HG03432 (cell line): ENCODE measurements around the gene PPP6C.
"Not testable (repeated sequence)": the region's sequence is repeated elsewhere in the genome, so short reads cannot be mapped to it uniquely, and the experiment has no call there.

Experiments
- ATAC-seq: cut with Tn5 transposase; IDR thresholded peaks from one replicate; pipeline ENCODE4 v1.9.1; 2021; ENCODE audit warnings: mild to moderate bottlenecking, moderate library complexity; ENCODE audit not compliant: unreplicated experiment

The PPP6C gene

DNA sequence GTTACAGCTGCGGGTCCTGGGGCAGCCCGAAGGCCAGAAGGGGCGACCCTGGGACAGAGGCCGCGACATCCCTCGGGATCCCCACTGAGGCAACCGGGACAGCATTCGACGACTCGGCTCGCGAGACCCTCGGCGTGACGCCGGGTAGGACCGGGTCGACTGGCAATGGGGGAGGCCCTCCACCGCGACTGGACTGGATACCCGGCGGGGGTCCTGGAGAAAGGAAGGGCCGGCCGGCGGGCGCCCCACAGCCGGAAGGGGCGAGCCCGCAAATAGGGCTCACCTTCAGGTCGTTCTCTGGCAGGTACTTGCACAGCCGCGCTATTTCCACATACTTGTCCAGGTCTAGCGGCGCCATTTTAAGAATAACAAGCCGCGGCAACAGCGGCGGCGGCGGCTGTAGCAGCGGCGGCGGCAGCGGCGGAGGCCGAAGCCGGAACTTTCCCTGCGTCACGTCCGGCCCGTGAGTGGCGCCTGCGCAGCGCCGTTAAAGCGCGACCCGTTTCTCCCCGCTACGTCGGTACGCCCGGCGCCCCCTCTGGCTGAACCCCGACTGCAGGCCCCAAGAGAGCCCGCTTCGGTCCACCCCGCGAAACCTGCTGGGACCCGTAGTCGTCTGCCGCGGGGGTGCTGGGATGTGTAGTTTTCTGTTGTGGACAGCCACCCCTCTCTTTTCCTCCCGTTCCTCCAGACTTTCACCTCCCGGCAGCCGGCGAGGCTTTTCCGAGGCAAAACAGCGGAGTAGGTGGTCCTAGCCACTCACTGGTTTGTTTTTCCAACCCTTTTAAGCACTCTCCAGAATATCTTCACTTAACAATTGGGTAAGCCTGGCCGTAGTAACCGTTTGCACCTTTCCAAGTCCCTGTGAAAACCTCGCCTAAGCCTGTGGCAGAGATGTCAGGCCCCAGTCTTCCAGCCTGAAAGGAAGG lies at the start of gene PPP6C:
Gene PPP6C, minus strand, starts transcription at position 443 of the 929 bp plus-strand sequence. Its CDS starts 85 bp downstream, at position 358.
- ATAC-seq, result peak; percentile 95

DNA sequence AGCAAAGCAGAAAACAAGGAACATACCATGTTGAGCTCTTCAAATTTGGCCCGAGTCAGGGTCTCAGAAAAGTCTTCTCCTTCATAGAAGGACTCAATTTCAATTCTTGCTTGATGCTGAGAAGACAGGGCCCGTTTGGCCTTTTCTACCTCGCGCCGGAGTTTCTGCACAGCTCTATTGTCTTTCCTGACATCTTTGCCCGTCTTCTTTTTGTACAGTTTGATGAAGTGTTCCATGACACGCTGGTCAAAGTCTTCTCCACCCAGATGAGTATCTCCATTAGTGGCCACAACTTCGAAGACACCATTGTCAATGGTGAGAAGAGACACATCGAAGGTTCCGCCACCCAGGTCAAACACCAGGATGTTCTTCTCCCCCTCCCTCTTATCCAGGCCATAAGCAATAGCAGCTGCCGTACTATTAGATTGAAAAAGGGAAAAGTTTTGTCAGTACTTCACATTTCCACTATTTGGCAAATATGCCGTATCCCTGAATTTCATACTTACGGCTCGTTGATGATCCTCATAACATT lies 49.4 kb upstream of the PPP6C start:
- no peak for ATAC-seq

DNA sequence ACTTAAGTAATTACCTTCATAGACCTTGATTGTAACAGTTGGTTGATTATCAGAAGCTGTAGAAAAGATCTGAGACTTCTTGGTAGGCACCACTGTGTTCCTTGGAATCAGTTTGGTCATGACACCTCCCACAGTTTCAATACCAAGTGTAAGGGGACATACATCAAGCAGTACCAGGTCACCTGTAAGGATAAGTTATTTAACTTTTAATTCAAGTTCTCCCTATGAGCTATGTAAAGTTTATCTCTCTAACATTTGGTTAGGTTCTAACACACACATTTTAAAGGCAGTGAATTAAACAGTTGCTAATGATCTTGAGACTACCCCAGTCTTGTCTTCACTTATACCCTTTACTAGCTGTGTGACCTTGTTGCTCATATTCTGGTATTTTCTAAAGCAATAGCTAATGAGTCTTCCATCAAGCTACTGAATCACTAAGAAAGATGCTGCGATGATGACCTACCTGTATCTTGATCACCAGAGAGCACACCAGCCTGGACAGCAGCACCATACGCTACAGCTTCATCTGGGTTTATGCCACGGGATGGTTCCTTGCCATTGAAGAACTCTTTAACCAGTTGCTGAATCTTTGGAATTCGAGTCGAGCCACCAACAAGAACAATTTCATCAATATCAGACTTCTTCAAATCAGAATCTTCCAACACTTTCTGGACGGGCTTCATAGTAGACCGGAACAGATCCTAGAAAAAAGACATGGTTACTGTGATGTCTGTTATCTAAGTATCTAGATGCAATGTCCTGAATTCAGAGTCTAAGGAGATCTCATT lies 48.7 kb upstream of the PPP6C start:
- no peak for ATAC-seq

DNA sequence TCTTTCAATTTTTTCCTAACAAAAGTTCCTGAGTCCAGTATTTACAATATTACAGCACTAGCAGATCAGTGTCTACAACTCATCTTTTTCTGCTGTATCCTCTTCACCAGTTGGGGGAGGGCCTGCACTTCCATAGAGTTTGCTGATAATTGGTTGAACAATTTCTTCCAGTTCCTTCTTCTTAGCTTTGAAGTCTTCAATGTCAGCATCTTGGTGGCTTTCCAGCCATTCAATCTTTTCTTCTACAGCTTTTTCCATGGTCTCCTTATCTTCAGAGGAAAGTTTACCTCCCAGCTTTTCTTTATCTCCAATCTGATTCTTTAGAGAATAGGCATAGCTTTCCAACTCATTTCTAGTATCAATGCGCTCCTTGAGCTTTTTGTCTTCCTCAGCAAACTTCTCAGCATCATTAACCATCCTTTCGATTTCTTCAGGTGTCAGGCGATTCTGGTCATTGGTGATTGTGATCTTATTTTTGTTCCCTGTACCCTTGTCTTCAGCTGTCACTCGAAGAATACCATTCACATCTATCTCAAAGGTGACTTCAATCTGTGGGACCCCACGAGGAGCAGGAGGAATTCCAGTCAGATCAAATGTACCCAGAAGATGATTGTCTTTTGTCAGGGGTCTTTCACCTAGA lies 47.0 kb upstream of the PPP6C start:
- not testable (repeated sequence) for ATAC-seq

DNA sequence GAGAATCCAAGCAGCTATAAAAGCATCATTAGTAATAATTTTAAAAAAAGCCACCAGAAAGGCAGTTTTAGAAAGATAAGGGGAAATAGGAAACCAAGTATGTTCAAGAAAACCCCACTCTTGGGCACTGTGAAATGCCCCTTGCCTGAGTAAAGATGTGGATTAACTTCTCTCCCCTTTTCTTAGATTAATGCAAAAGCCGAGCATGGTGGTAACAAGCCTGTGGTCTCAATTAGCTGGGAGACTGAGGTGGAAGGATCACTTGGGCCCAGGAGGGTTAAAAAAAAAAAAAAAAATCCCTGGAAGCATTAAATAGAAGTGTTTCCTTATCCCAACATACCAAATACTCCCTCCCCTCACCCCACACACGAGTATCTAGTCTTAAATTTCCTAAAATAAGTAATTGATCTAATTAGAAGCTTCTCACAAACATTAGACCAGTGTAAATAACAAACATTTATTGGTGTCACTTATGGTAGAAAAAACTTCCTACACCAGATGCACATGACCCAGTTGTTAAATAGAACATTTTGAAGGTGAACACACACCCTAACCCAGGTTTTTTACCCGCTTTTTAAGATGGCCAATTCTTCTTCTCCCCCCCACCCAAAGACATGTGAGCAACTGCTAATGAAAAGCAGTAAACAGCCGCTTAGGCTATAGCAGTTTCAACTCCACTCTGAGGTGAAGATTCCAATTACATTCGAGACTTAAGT lies 46.4 kb upstream of the PPP6C start:
- ATAC-seq, result no peak

DNA sequence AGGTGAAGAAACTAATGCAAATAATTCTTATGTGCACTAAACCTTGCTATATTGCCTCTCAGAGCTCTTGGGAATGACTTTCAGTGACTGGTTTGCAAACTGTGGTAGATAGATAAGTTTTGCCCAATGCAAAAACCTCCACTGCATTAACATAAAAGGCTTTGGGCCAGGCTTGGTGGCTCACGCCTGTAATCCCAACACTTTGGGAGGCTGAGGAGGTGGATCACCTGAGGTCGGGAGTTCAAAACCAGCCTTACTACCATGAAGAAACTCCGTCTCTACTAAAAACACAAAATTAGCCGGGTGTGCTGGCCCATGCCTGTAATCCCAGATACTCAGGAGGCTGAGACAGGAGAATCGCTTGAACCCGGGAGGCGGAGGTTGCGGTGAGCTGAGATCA lies 44.5 kb upstream of the PPP6C start:
- not testable (repeated sequence) for ATAC-seq

DNA sequence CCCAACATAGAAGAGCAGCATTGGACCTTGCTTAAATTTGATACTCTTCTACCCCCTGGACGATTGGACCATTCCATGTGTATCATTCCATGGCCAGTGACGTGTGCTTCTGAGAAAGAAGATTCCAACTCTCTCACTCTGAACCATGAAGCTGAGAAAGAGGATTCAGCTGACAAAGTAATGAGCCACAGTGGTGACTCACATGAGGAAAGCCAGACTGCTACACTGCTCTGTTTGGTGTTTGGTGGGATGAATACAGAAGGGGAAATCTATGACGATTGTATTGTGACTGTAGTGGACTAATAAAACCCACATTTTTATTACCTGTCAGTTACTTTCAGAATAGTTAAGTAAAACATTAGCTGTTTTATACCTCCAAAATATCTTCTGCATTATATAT lies 44.1 kb upstream of the PPP6C start:
- no peak for ATAC-seq

DNA sequence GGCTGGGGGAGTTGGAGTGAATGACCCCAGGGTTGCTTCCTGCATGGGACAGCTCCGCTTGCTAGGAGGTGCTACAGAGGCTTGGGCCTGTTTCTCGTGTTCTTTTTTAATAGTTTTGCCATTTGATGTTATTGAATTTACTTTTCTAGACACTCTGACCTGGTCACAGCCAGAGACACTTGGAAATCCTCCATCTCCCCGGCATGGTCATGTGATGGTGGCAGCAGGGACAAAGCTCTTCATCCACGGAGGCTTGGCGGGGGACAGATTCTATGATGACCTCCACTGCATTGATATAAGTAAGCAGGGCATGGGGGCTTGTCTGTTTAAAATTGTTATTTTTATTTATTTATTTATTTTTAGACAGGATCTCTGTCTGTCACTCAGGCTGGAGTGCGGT lies 38.2 kb upstream of the PPP6C start:
- ATAC-seq, result no peak

DNA sequence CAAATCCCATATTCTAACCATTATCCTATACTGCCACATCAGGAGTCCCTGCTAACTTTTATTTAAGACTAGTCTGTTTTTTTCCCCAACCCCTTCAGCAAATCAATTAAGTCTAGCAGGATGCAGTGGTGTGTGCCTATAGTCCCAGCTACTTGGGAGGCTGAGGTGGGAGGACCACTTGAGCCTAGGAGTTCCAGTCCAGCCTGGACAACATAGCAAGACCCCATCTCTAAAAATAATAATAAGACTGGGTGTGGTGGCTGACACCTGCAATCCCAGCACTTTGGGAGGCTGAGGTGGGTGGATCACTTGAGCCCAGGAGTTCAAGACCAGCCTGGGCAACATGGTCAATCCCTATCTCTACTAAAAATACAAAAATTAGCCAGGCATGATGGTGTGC lies 35.3 kb upstream of the PPP6C start:
- ATAC-seq, result not testable (repeated sequence)

DNA sequence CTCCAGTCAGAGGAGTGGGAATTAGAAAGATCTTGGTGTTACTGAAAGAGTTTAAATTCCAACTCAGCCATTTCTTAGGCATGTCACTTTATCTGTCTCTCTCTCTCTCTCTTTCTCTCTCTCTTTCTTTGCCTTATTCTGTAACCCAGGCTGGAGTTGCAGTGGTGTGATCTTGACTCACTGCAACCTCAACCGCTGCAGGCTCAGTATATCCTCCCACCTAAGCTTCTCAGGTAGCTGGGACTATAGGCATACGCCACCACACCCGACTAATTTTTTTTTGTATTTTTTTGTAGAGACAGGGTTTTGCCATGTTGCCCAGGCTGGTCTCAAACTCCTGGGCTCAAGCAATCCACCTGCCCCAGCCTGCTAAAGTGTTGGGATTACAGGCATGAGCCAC lies 29.0 kb upstream of the PPP6C start:
- no peak for ATAC-seq

DNA sequence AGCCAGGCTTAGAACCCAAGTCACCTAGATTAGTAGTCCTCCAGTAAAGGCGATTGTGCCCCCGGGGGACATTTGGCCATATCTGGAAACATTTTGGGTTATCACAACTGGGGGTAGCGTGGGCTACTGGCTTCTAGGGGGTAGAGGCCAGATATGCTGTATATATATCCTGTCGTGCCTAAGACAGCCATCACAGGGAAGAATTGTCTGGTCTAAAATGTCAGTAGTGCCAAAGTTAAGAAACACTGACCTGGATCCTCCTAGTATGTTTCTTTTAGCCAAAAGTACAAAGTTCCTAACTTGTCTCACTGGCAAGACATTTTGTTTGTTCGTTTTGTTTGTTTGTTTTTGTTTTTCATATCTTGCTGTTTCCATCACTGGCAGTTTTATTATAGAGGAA lies 24.6 kb upstream of the PPP6C start:
- ATAC-seq, result no peak

DNA sequence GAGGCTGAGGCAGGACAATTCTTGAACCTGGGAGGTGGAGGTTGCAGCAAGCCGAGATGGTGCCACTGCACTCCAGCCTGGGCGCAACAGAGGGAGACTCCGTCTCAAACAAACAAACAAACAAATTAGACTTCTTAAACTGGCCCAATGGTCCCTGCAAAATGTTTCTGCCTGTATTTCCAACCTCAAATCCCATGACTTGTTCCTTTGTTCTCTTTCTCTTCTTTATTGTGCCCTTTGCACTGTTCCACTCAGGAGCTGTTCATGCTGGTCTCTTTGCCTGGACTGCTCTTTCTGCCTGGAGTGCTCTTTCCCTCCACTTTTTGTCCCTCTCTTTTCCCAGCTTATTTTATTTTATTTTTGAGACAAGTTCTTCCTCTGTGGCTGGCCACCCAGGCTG lies 14.9 kb upstream of the PPP6C start:
- no peak for ATAC-seq

DNA sequence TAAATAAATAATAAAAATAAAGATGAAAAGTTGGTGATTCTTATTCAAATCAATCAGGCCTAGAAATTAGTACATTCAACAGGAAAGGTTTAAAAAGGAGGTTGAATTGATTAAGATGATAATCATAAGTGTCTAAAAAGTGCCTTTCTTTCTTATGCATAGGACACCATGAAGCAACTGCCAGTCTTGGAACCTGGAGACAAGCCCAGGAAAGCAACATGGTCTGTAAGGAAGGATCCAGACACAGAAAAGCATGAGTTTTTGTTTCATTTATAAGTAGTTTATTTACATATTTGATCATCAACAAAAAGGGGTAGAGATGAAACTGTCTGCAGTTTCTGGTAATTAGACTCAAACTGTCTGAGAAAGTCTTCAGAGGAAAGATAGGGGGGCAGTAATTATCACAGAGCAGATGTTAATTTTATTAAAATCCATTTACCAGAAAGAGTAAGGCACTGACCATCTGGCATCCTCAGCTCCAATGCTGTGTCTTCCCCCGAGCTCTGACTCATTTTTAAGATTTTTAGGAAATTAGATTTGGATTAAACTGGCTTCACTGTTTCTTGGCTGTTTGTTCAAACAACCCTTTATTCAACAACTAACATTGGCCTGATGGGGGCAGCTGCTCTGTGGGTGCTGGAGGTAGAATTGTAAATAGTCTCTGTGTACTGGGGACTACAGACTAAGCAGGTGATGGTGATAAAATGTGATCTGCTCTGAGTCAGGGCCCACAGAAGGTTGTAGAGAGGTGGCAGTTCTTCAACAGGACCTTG lies 13.4 kb upstream of the PPP6C start:
- ATAC-seq, result no peak

DNA sequence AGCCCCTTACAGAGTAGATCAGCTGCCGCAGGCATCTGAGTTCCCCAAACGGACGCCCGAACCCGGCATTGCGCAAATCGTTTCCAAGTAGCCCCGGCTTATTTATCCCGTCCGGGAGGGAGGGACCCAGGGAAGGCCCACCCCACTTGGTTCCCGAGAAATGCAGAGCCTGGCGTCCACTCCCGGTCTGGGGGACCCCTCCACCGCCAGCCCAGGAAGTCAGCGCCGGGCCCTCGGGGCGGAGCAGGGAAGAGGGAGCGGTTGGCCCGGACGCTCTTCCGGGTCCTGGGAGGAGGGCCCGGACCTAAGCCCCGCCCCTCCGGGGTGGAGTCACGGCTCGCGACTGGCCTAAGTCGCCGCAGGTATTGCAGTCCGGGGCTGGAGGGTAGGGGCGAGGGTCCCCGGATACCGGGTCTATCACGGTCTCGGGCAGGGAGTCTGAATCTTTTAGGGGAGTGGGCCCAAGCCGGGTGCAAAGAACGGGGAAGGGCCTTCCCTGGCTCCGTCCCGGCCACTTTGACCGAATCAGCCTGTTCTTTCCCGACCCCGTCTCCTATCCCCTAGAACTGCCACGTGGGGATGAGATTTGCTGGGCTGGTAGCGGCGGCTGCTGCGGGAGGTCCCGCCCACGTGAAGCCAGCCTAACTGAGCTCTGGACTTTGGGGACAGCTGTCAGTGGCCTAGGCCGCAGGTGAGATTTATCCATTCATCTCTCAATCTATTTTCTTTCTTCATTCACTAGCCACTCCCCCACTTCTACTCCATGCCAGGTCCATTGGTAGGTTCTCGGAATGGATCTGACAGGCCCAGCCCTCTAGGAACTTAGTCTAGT lies 10.8 kb upstream of the PPP6C start, which contains the start of gene RABEPK:
Gene RABEPK, plus strand, starts transcription at position 327 of the 832 bp plus-strand sequence. CDS start 2,472 bp downstream, outside the sequence.
- peak; percentile 99 for ATAC-seq

DNA sequence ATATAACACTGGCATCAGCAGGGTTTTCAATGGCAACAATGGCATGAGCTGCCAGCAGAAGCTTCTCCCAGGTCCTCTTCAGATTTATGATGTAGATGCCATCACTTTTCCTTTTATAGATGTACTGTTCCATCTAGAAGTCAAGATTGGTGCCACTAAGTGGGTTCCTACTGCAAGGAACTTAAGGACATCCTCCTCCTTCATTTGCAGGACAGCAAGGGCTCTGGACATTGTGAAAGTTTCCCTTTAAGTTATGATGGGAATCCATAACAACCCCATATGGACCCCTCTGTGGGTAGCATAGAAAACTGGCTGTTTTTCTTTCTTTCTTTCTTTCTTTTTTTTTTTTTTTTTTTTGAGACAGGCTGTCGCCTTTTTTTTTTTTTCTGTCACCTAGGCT lies 6.0 kb upstream of the PPP6C start:
- ATAC-seq, result not testable (repeated sequence)

DNA sequence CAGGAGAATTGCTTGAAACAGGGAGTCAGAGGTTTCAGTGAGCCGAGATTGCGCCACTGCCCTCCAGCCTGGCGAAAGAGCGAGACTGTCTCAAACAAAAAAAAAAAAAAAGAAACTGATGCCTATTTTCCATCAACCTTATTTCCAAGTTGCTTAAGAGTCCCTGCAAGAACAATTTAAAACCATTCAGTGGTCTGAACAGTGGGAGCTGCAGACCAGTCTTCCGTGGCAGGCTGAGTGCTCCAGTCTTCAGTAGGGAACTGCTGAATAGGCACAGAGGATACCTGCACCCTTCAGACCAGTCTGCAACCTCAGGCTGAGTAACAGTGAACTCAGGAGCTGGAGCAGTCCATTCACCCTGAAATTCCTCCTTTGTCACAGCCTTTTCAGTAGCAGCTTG lies 4.9 kb upstream of the PPP6C start:
- ATAC-seq, result not testable (repeated sequence)

DNA sequence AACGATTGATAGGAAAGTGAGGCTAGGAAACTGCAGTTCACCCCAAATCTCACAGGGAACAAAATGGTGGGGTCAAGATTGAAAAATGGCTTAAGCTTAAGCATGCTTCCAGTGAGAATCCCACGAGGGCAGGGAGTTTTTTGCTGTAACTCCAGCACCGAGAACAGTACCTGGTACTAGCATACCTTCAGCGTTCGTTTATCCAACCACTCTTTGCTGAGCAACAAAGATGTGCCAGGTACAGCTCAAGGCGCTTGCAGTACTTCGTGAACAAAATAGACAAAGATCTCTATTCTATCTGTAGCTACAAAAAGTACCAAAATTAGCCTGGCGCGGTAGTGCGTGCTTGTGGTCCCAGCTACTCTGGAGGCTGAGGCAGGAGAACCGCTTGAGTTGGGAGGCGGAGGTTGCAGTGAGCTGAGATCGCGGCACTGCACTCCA lies 778 bp upstream of the PPP6C start:
- no peak for ATAC-seq

DNA sequence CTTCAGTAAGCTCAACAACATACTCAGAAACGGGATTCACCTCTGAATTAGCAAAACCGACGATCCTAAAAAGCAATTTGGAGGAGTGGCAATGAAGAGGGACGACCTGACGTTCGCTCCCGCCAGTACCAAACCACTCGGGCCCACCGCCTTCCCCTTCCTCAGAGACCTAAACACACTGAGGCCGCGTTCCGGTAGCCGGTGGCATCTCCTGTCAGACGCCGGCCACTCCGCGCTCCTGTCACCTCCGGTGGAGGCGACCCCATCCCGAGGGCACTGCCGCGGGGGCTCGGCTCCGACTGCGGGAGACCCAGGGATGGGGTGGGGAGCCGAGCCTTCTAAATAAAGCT lies 617 bp downstream of the PPP6C start:
- peak; percentile 23 for ATAC-seq

DNA sequence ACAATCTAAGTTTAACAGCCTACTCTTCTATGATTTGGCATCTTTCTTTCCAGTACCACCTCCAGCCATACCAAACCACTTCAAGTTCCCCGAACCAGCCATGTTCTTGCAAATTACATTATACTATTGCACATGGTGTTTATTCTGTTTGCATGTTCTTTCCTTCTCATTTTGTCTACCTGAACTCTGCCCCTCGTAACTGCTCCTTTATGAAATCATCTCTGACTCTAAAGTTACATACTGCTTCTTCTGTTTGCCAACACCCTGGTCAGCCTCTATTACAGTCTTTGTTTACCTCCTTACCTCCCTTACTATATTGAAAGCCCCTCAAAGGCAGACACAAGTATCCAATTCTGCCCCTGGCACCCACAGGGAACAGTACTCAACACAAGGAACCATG lies 6.0 kb downstream of the PPP6C start:
- ATAC-seq, result no peak
